Effector memory CD8-positive, alpha-beta T cell (primary cell): ENCODE measurements around the gene C5orf63.
A peak's percentile ranks its signal among the peaks of the same experiment; 100 is the strongest.
"Not testable (repeated sequence)": the region's sequence is repeated elsewhere in the genome, so short reads cannot be mapped to it uniquely, and the experiment has no call there.

Source experiments
- ATAC-seq: fragments of 150-1000 bp; cut with Tn5 transposase; replicated peaks from 2 replicates; pipeline ENCODE4 v1.10.0; 2021; ENCODE audit warnings: mild to moderate bottlenecking, moderate library complexity
- DNase-seq, 3 experiments: peaks; one replicate each; pipeline ENCODE4 v3.0.0; 2021
- H3K27ac Mint-ChIP-seq, 2 donors: one replicate each; pipeline ENCODE4 v1.8.0; 2022; ENCODE audit warnings: mild to moderate bottlenecking in 2 of 2, mixed read lengths in 2 of 2, moderate library complexity in 2 of 2
- H3K27me3 Mint-ChIP-seq, 2 donors: one replicate each; pipeline ENCODE4 v1.8.0; 2022; ENCODE audit warnings: mixed read lengths in 2 of 2
- H3K36me3 Mint-ChIP-seq: one replicate; pipeline ENCODE4 v1.8.0; 2022; ENCODE audit warnings: mild to moderate bottlenecking, moderate library complexity, mixed read lengths; ENCODE audit not compliant: insufficient read depth
- H3K4me1 Mint-ChIP-seq, 2 donors: one replicate each; pipeline ENCODE4 v1.8.0; 2022; ENCODE audit warnings: low read depth in 2 of 2, mixed read lengths in 2 of 2
- H3K4me3 Mint-ChIP-seq, 2 donors: one replicate each; pipeline ENCODE4 v1.8.0; 2022; ENCODE audit warnings: mild to moderate bottlenecking in 2 of 2, mixed read lengths in 2 of 2, moderate library complexity in 2 of 2
- H3K9me3 Mint-ChIP-seq, 2 donors: one replicate each; pipeline ENCODE4 v1.8.0; 2022; ENCODE audit warnings: mixed read lengths in 2 of 2

Gene C5orf63

DNA sequence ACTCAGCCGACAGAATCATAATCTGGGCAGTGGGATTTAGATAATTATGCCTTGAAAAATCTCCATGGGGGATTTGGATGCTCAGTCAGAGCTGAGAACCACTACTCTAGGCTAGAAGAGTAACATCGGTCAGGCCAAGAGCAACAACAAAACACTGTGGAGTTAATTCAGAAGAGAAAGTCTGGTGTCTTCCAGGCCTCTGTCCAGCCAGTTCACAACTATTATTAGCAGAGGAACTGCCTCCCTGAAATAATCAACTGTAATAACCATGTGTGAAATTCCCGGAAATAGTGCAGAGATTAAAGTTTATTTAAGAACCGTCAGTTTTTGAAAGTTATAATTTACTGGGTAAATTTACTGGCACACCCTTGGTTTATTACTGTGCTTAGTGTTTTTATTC is 34.8 kb downstream of the C5orf63 start:
- DNase-seq (no peak), ATAC-seq (no peak)
- Mint-ChIP-seq H3K9me3 (no peaks in the 10 kb centered on the region), H3K36me3 (no peaks in the 10 kb centered on the region), H3K27me3 (peaks cover 10 to 17% of the 10 kb centered on the region in 2 donors), H3K4me3 (no peak overlapping the region), H3K4me1 (no peaks in the 10 kb centered on the region), H3K27ac (no peak overlapping the region)

DNA sequence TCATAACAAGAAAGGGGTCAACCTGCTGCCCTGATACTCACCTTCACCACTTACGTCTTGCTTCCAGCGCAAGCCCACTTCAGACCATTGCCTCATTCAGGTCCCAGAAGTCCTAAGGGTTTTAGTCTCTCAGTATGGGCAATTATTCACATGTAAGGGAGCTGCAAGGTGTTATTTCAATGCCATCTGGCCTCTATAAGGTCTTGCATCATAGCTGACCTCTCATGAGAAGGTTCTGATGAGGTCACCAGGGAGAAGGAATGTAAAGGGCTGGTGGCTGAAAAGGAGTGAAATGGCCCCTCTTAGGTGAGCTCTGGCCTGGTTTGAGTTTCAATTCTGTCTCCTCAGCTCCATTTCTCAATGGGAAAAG is 41.5 kb downstream of the C5orf63 start:
- peak overlapping the region; percentile 52 to 72 for H3K27ac Mint-ChIP-seq
- H3K9me3 Mint-ChIP-seq, result no peaks in the 10 kb centered on the region
- H3K4me1 Mint-ChIP-seq, result peaks cover 11 to 14% of the 10 kb centered on the region in 2 donors
- H3K4me3 Mint-ChIP-seq, result peak overlapping the region; percentile 83
- ATAC-seq, result no peak
- no peak for DNase-seq
- H3K27me3 Mint-ChIP-seq, result peaks cover 26 to 36% of the 10 kb centered on the region in 2 donors
- H3K36me3 Mint-ChIP-seq, result peaks cover 15% of the 10 kb centered on the region

DNA sequence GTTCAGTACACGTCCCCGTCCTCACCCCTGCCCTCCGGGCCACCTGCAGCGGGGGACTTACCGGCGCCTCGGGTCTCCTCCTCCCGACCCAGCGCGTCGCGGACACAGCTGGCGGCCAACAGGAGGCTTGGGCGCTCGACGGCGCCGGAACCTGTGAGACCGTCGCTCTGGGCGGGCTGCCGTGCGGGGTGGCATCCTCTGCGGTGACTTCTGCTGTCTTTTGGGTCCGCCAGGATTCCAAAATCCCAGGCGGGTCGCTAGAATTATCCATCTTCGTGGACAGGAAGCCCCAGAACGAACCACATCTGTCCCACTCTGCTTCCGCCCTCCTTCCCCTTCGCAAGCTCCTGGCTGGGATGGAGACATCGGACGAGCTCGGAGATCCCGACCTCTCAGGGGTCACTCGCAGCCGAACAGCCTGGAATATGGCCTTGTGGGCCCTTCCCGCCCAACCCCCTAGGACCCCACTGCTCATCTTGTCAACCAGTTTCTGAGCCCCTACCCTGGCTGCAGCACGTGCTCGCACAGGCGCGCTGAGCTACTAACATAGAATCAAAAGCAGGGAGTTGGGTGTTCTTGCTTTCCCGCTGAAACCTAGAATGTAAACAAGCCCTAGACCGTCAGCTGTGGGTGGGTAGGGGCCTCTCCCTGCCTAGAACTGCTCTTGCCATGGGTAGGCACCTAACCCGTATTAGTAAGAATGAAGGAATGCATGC is 42.0 kb downstream of the C5orf63 start:
- Mint-ChIP-seq H3K4me3 (peak overlapping the region; percentile 83), H3K27me3 (peaks cover 26 to 36% of the 10 kb centered on the region in 2 donors), H3K9me3 (no peaks in the 10 kb centered on the region), H3K36me3 (peaks cover 15% of the 10 kb centered on the region), H3K27ac (peak overlapping the region; percentile 52 to 72), H3K4me1 (peaks cover 11 to 14% of the 10 kb centered on the region in 2 donors)
- DNase-seq, result no peak
- no peak for ATAC-seq

DNA sequence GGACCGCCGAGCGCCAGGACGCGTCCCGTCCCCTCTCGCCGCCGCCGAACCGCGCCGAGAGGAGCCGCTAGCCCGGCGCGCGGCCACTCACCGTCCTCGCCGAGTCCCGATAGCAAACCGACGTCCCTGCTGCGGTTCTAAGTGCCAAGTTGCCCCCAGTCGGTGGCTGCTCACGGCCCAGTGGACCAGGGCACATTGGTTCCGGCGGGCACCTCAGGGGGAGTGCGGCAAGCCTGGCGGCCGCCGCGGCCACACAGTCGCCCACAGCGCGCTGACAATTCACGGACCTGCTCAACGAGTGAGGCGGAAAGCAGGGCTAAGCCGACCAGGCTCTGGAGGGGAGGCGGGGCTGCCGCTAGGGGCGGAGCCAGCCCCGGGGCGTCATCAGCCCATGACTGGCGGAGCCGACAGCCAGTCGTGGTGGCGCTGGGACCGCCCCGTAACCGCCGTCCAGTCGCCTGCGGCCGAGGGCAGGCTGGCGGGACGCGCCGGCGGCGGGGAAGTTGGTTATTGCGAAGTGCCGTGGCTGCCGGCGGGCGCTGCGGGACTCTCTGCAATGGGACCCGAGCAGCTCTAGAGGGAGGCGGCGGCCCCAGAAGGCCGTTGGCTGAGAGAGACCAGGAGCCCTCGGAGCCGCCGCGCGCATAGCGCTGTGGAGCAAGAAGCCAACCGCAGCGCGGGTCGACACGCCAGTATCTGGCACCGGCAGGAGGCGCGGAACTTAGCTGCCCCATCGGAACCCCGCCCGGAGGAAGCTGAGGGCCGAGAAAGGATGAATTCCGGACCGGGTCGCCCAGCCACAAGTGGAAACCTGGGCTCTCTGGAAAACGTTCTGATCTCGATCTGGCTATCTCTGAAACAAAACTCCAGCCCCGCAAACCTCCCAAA is 42.8 kb downstream of the C5orf63 start, which contains the start of gene MARCHF3:
MARCHF3 (minus strand) TSS at position 300 of the 888 bp plus-strand sequence. CDS start 112,387 bp downstream, outside the sequence.
- peak; percentile 92 to 95 (median 93) for DNase-seq
- Mint-ChIP-seq H3K9me3 (no peaks in the 10 kb centered on the region), H3K4me3 (peak within 1 kb of the TSS; percentile 83), H3K36me3 (peaks cover 15% of the 10 kb centered on the region), H3K27ac (peak within 1 kb of the TSS; percentile 52 to 72), H3K4me1 (peaks cover 11 to 14% of the 10 kb centered on the region in 2 donors), H3K27me3 (peaks cover 19 to 28% of the 10 kb centered on the region in 2 donors)
- peak; percentile 94 for ATAC-seq

DNA sequence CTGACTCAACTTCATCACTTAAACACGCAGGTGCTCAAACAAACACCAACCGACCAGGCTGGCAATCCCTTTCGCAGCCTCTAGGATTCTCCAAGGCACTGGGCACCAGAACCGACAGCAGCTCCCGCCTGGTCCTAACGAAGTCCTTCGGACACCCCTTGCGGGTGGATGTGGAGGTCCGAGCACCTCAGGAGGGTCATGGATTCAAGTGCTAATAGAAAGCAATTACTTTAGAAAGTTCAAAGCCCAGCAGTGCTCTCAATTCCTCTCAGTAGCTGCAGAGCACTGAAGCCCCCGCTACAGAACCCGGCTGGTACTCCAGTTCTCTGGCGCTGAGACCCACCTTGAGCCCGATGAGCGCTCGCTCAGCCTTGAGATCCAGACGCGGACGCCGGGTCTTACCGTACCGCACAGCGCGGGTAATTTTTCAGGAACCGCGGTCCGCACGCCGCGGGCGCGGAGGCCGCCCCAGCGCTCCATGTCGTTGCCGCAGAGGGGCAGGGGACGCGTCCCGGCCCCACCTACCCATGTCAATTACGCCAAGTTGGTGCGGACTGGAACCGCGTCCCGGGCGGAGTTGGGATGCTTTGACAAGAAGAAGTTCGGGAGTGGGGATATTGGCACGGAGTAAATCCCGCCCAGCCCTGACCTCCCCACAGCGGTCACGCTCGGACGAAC is 43.6 kb downstream of the C5orf63 start:
- Mint-ChIP-seq H3K4me3 (peak overlapping the region; percentile 83), H3K36me3 (peaks cover 15% of the 10 kb centered on the region), H3K27me3 (peaks cover 18 to 25% of the 10 kb centered on the region in 2 donors), H3K4me1 (peaks cover 11 to 14% of the 10 kb centered on the region in 2 donors), H3K27ac (peak overlapping the region; percentile 52 to 72), H3K9me3 (no peaks in the 10 kb centered on the region)
- DNase-seq, result peak; percentile 9 to 43 (median 13)
- peak; percentile 7 for ATAC-seq

DNA sequence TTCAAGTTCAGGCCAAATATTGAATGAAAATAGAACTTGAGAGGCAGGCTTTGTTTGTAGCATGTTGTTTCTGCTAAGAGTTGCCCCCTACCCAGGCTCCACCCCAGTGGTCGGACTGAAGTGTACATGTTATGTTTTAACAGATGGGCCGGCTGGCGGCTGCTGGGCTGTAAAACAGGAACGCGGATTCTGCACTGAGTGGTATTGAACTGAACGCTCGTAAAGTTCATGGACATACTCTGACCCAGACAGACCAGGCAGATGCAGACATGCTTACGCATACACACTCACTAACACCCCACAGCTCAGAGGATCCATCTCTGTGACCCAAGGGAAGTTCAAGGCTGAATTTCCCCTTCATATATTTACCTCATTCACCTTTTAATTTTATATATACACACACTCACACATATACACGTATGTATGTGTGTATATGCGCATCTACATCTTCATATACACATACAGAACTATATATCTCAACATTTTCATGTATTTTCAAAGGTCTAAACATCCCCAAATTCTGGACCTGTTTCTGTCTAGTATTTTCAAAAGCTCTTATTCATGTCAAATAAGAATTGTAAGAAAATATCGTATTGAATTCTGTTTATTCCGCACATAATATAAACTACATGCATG is 44.4 kb downstream of the C5orf63 start:
- H3K27ac Mint-ChIP-seq, result peak overlapping the region in 1 of 2 donors; percentile 72
- peaks cover 13 to 25% of the 10 kb centered on the region in 2 donors for H3K27me3 Mint-ChIP-seq
- peaks cover 11 to 14% of the 10 kb centered on the region in 2 donors for H3K4me1 Mint-ChIP-seq
- ATAC-seq, result no peak
- no peaks in the 10 kb centered on the region for H3K9me3 Mint-ChIP-seq
- peak overlapping the region; percentile 83 for H3K4me3 Mint-ChIP-seq
- H3K36me3 Mint-ChIP-seq, result peaks cover 15% of the 10 kb centered on the region
- DNase-seq, result no peak

DNA sequence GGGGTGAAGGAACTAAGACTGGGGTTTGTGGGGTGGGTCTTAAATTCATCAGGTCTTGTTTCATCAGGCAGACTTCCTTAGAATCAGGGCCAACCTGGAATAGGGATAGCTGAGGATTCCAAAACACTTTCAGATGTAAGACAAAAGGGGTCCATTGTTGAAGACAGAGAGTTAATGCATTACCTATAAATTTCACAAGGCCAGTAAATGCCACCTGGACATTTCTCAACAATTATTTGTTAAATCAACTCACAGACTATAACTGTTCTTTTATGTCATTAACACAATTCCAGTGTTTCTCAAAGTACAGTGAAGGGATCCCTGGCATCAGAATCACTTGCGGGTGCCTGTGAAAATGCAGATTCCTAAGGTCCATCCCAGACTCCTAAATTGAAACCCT is 45.8 kb downstream of the C5orf63 start:
- no peak for DNase-seq
- ATAC-seq, result no peak
- Mint-ChIP-seq H3K4me3 (no peak overlapping the region), H3K36me3 (peaks cover 15% of the 10 kb centered on the region), H3K4me1 (peaks cover 11 to 14% of the 10 kb centered on the region in 2 donors), H3K27me3 (peaks cover 8 to 20% of the 10 kb centered on the region in 2 donors), H3K9me3 (no peaks in the 10 kb centered on the region), H3K27ac (no peak overlapping the region)

DNA sequence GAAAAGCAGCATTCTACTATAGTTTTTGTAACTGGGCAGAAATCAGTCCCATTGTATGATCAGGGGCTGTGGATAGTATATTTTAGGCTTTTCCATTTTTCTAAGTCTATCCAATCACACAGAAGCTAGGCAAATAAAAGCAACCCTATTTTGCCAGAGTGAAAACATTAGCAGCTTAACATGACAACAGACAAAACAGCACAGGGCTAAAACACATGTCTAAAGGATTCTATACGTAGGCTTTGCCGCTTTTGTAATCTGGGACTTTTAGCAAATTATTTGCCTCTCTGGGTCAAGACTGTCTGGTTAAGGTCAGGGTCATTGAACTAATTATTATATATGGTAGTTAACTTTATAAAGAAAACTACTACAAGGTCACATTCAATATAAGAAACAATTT is 47.1 kb downstream of the C5orf63 start:
- no peak for DNase-seq
- H3K27ac Mint-ChIP-seq, result no peak overlapping the region
- H3K9me3 Mint-ChIP-seq, result no peaks in the 10 kb centered on the region
- H3K4me3 Mint-ChIP-seq, result no peak overlapping the region
- no peak for ATAC-seq
- H3K4me1 Mint-ChIP-seq, result peaks cover 3 to 8% of the 10 kb centered on the region in 2 donors
- H3K27me3 Mint-ChIP-seq, result peaks cover 0 to 8% of the 10 kb centered on the region in 2 donors
- H3K36me3 Mint-ChIP-seq, result peaks cover 15% of the 10 kb centered on the region

DNA sequence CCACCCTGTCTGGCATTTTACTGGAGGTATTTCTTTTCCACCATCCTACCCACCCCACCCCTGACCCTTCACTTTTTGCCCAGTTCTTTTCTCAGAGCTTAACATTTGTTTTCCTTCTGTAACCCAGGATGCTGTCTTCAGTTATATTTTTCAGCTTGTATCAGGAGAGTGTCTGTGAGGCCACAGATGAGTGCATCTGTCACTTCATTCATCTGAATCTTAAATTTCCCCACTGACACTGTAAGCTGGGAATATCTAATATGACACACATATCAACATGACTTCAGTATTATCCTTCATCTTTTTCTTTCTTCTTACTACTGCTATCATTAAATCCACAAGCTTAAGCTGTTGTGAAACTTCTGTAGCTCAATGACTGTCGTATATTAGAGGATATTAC is 47.8 kb downstream of the C5orf63 start:
- no peak for DNase-seq
- H3K4me3 Mint-ChIP-seq, result no peak overlapping the region
- H3K36me3 Mint-ChIP-seq, result peaks cover 11% of the 10 kb centered on the region
- no peak for ATAC-seq
- H3K27ac Mint-ChIP-seq, result no peak overlapping the region
- peaks cover 3 to 7% of the 10 kb centered on the region in 2 donors for H3K4me1 Mint-ChIP-seq
- no peaks in the 10 kb centered on the region for H3K9me3 Mint-ChIP-seq
- peaks cover 0 to 8% of the 10 kb centered on the region in 2 donors for H3K27me3 Mint-ChIP-seq

DNA sequence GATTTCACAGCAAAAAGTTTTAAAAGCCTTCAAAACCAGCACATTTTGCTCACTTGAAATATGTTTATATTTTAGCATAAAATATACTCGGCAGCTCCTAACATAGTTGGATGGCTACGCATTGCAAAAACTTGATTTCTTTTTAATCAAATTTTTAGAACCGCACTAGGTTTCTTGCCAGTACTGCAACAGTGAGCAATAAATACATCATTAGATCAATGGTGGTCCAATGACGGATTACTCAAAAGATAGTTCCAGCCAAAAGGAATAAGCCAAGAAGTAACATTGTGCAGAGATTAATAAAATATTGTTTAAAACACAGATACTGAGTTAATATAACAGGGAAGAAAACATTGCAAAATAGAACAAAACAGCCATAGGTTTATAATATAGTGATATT is 48.5 kb downstream of the C5orf63 start:
- no peak for DNase-seq
- no peak overlapping the region for H3K4me3 Mint-ChIP-seq
- peaks cover 0 to 8% of the 10 kb centered on the region in 2 donors for H3K27me3 Mint-ChIP-seq
- H3K4me1 Mint-ChIP-seq, result peaks cover 3 to 7% of the 10 kb centered on the region in 2 donors
- H3K36me3 Mint-ChIP-seq, result peaks cover 6% of the 10 kb centered on the region
- H3K27ac Mint-ChIP-seq, result no peak overlapping the region
- ATAC-seq, result no peak
- no peaks in the 10 kb centered on the region for H3K9me3 Mint-ChIP-seq

DNA sequence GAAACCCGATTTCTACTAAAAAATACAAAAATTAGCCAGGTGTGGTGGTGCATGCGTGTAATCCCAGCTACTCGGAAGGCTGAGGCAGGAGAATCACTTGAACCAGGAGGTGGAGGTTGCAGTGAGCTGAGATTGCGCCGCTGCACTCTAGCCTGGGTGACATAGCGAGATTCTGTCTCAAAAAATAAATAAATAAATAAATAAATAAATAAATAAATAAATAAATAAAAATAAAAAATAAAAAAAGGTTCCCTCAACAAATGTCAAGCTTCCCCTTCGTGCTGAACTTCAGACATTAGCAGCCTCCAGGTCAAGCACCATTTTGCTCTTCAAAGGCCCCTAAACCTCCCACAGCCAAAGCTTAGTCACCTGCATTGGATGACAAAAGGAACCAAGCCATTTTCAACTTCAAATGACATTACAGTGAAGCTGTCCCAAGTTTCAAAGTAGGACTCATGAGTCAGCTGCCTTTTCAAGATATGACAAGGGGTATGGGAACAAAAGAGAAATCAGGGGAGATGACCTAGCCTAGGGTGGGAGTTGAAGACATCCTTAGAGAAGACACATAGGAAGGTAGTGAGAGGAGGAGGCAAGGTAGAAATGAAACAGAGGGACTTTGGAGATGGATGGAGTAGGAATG is 49.6 kb downstream of the C5orf63 start:
- H3K4me1 Mint-ChIP-seq, ATAC-seq, DNase-seq, H3K27ac Mint-ChIP-seq, H3K4me3 Mint-ChIP-seq, H3K27me3 Mint-ChIP-seq, H3K36me3 Mint-ChIP-seq, H3K9me3 Mint-ChIP-seq: not testable (repeated sequence)

DNA sequence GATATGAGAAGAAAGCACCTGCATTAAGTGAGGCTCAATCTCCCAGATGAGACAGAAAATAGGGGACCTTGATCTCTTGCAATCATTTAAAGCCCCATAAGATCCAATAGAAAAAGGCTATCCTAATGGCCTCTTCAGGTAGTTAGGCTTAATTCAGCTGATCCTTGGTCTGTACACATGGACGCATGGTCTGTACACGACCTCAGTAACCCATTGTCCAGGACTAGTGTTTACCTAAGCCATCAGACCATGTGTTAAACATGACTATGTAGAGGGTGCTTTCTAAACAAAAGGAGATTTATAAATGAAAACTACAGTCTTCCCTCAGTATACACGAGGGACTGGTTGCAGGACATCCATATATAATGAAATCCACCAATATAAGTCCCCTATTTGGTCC is 50.5 kb downstream of the C5orf63 start:
- H3K9me3 Mint-ChIP-seq, result no peaks in the 10 kb centered on the region
- no peaks in the 10 kb centered on the region for H3K4me1 Mint-ChIP-seq
- ATAC-seq, result no peak
- H3K27ac Mint-ChIP-seq, result no peak overlapping the region
- H3K27me3 Mint-ChIP-seq, result no peaks in the 10 kb centered on the region
- no peak overlapping the region for H3K4me3 Mint-ChIP-seq
- no peaks in the 10 kb centered on the region for H3K36me3 Mint-ChIP-seq
- no peak for DNase-seq
